T-cell (primary cell): Measurements from ENCODE around the gene EPHB3. TPM values are rescaled to one million over a fixed set of nuclear protein-coding genes. Genes with fewer than 3 reads are reported as not detected.

Experiments
- ATAC-seq, 4 experiments: fragments of 200-7000 bp in 3 of 4; fragments of 150-1000 bp in 1 of 4; cut with Tn5 transposase; replicated peaks in 1 of 4; 1 replicate in 3 of 4; 2 replicates in 1 of 4; pipeline ENCODE4 v1.10.0; 2021; ENCODE audit warnings: moderate library complexity in 3 of 4, mild to moderate bottlenecking in 2 of 4, moderate number of reproducible peaks in 1 of 4
- CTCF ChIA-PET, 2 donors: fragments of 300-600 bp; sonication (Branson Sonifier 250); formaldehyde crosslinking; loops; one replicate each; lab custom pipeline; 2022; ENCODE audit warnings: antibody characterized with exemption in 2 of 2; lab: Charles Lee
- POLR2A ChIA-PET, 2 donors: fragments of 300-600 bp; sonication (Branson Sonifier 250); formaldehyde crosslinking; loops; one replicate each; lab custom pipeline; 2022; ENCODE audit warnings: antibody characterized with exemption in 2 of 2; lab: Charles Lee
- DNase-seq, 35 experiments: peaks; one replicate each; pipeline versions ENCODE4 v3.0.0 to v3.0.0-alpha.2; 2013 to 2023
- H3K27ac ChIP-seq: one replicate; pipeline ENCODE4 v1.5.1; 2013; ENCODE audit warnings: low read length
- H3K27me3 ChIP-seq, 2 experiments: replicated peaks in 1 of 2; 1 replicate in 1 of 2; 2 replicates in 1 of 2; pipeline versions ENCODE4 v1.6.1 to v1.7.0; 2013; ENCODE audit warnings: low read length in 1 of 2, mixed read lengths in 1 of 2; ENCODE audit not compliant: control insufficient read depth in 2 of 2, insufficient read depth in 2 of 2; ENCODE audit errors: extremely low read depth in 1 of 2
- H3K36me3 ChIP-seq, 2 donors: 1 replicate in 1 of 2; 2 replicates in 1 of 2; pipeline versions ENCODE4 v1.6.1 to v1.7.0; 2013; ENCODE audit warnings: low read length in 1 of 2; ENCODE audit not compliant: control insufficient read depth in 2 of 2, insufficient read depth in 1 of 2; ENCODE audit errors: extremely low read depth in 1 of 2
- H3K4me1 ChIP-seq, 2 experiments: 1 replicate in 1 of 2; 2 replicates in 1 of 2; pipeline versions ENCODE4 v1.6.1 to v1.7.0; 2013; ENCODE audit warnings: low read length in 2 of 2, mixed read lengths in 1 of 2; ENCODE audit not compliant: insufficient read depth in 2 of 2, control insufficient read depth in 1 of 2; ENCODE audit errors: extremely low read depth in 1 of 2
- H3K4me3 ChIP-seq, 2 donors: 1 replicate in 1 of 2; 2 replicates in 1 of 2; pipeline versions ENCODE4 v1.5.1 to v1.7.0; 2013; ENCODE audit warnings: mild to moderate bottlenecking in 2 of 2, low read length in 1 of 2, moderate library complexity in 1 of 2; ENCODE audit not compliant: control insufficient read depth in 1 of 2; ENCODE audit errors: extremely low read depth in 1 of 2
- H3K9me3 ChIP-seq: 2 replicates; pipeline ENCODE4 v1.7.0; 2013
- H3K27ac Mint-ChIP-seq, 2 donors: one replicate each; pipeline ENCODE4 v1.8.0; 2020 to 2021; ENCODE audit warnings: mild to moderate bottlenecking in 2 of 2, mixed read lengths in 2 of 2
- H3K27me3 Mint-ChIP-seq, 2 donors: one replicate each; pipeline ENCODE4 v1.8.0; 2021 to 2022; ENCODE audit warnings: mixed read lengths in 2 of 2
- H3K36me3 Mint-ChIP-seq: one replicate; pipeline ENCODE4 v1.8.0; 2021; ENCODE audit warnings: mixed read lengths
- H3K4me1 Mint-ChIP-seq, 3 donors: one replicate each; pipeline ENCODE4 v1.8.0; 2020 to 2022; ENCODE audit warnings: mixed read lengths in 3 of 3, mild to moderate bottlenecking in 1 of 3
- H3K4me3 Mint-ChIP-seq, 3 donors: one replicate each; pipeline ENCODE4 v1.8.0; 2020 to 2022; ENCODE audit warnings: mild to moderate bottlenecking in 3 of 3, mixed read lengths in 3 of 3, moderate library complexity in 3 of 3
- H3K9me3 Mint-ChIP-seq, 3 donors: one replicate each; pipeline ENCODE4 v1.8.0; 2020 to 2022; ENCODE audit warnings: mixed read lengths in 3 of 3
- WGBS: methylation state at CpG from one replicate; pipeline ENCODE4 v1.1.5; 2013; ENCODE audit warnings: missing lambda C conversion rate; ENCODE audit not compliant: insufficient coverage; 5-methylcytosine and 5-hydroxymethylcytosine counted together
- total RNA-seq, 35 experiments: library from RNA in 6 of 35; stranded (reverse) in 6 of 35; fragments of 120-200 nt in 1 of 35; gene quantifications; one replicate each; pipeline versions ENCODE4 v1.2.1 to v1.2.4 and lab custom pipeline; 2013 to 2026

Gene EPHB3
- total RNA-seq, 5 donors from 2014 or later (not counting 1 experiment from before 2014, with no cell fraction given), result 0.35 to 1.1 (median 0.55) TPM

DNA sequence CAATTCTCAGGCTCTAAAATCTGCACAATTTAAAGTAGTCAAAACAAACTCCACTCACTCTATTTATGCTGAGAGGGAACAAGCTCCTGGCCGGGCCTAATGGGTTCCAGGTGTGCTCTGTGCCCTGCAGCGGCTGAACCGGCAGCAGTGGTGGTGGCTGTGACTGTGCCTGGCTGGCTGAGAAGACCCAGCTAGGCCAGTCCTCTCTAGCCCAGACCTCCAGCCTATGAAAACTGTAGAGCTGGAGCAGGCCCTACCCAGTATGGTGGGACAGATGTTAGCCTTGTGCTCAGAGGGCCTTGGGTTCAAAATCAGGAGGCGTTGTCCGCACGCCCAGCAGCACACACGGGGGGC is 37.0 kb downstream of the EPHB3 start:
- no peak overlapping the region for H3K27ac Mint-ChIP-seq
- CTCF ChIA-PET, result no interaction called here
- H3K4me1 Mint-ChIP-seq, result peaks cover 13 to 18% (median 16%) of the 10 kb centered on the region in 3 donors

GRCh38 chr3:184599143-184599542 is 37.6 kb downstream of the EPHB3 start:
- no peaks in the 10 kb centered on the region for H3K9me3 Mint-ChIP-seq
- H3K4me3 Mint-ChIP-seq, result no peak overlapping the region
- Histone ChIP-seq H3K4me1 (peaks cover 3 to 21% of the 10 kb centered on the region in 2 experiments), H3K9me3 (no peaks in the 10 kb centered on the region), H3K27me3 (peaks cover 5 to 61% of the 10 kb centered on the region in 2 experiments), H3K36me3 (no peaks in the 10 kb centered on the region), H3K27ac (no peak overlapping the region), H3K4me3 (no peak overlapping the region)
- POLR2A ChIA-PET, result no interaction called here
- ATAC-seq, result no peak
- 92% methylated on average over 3 of the region's 3 CpGs for WGBS
- DNase-seq, result no peak
- peaks cover 23 to 38% of the 10 kb centered on the region in 2 donors for H3K27me3 Mint-ChIP-seq
- CTCF ChIA-PET, result no interaction called here
- H3K27ac Mint-ChIP-seq, result no peak overlapping the region
- no peaks in the 10 kb centered on the region for H3K36me3 Mint-ChIP-seq
- H3K4me1 Mint-ChIP-seq, result peaks cover 16 to 21% (median 19%) of the 10 kb centered on the region in 3 donors

More for the DNA sequence above, 37.0 kb downstream of the EPHB3 start:
- POLR2A ChIA-PET, result no interaction called here
- H3K9me3 ChIP-seq, result no peaks in the 10 kb centered on the region
- H3K27ac ChIP-seq, result no peak overlapping the region
- Mint-ChIP-seq H3K4me3 (no peak overlapping the region), H3K36me3 (no peaks in the 10 kb centered on the region), H3K27me3 (peaks cover 20 to 34% of the 10 kb centered on the region in 2 donors), H3K9me3 (no peaks in the 10 kb centered on the region)
- 92% methylated on average over 6 of the region's 7 CpGs for WGBS
- H3K27me3 ChIP-seq, result peaks cover 3 to 58% of the 10 kb centered on the region in 2 experiments
- no peaks in the 10 kb centered on the region for H3K36me3 ChIP-seq
- ATAC-seq (no peak), DNase-seq (no peak)
- H3K4me1 ChIP-seq, result peaks cover 3 to 15% of the 10 kb centered on the region in 2 experiments
- no peak overlapping the region for H3K4me3 ChIP-seq

DNA sequence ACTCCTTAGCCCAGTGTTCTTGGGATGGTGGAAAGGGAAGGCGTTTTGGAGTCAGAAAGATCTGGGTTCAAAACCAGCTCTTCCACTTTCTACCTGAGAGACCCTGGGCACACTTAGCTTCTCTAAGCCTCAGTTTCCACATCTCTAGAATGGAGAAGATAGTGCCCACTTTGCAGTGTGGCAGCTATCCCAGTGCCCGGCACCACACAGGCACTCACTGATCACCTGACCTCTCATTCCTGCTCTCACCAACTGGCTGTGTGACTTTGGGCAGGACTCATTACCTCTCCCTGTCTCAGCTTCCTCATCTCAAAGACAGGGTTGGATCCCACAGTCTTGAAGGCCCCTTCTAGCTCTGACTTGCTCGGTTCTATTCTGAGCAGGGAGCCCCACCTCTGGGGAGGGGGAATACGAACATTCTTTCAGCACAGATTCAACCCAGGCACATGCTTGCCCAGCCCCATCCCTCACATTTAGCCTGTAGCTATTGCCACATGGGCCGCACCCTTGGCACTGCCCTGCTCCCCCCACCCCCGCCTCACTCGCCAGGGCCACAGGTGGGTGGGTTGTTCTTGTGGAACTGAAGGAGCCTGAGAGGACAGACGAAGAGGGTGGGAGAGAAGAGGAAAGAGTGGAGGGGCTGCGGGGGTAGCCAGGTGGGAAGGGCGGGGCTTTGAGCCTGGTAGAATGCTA is 39.2 kb downstream of the EPHB3 start:
- H3K4me3 ChIP-seq, result no peak overlapping the region
- no peak overlapping the region for H3K27ac ChIP-seq
- ATAC-seq, result no peak
- peak overlapping the region in 1 of 3 donors; percentile 45 for H3K4me3 Mint-ChIP-seq
- no peak overlapping the region for H3K27ac Mint-ChIP-seq
- H3K9me3 Mint-ChIP-seq, result no peaks in the 10 kb centered on the region
- H3K36me3 Mint-ChIP-seq, result no peaks in the 10 kb centered on the region
- WGBS, result 46% methylated on average over 3 of the region's 10 CpGs
- H3K9me3 ChIP-seq, result no peaks in the 10 kb centered on the region
- POLR2A ChIA-PET, result no interaction called here
- peaks cover 3 to 29% of the 10 kb centered on the region in 2 experiments for H3K4me1 ChIP-seq
- peaks cover 5 to 72% of the 10 kb centered on the region in 2 experiments for H3K27me3 ChIP-seq
- CTCF ChIA-PET, result interaction anchor here in 1 of 2 donors (0.6 kb wide), 1 partner anchor 179 kb away, joined by 3 read pairs; no protein-coding TSS in a partner anchor
- H3K36me3 ChIP-seq, result no peaks in the 10 kb centered on the region
- peaks cover 33 to 52% of the 10 kb centered on the region in 2 donors for H3K27me3 Mint-ChIP-seq
- no peak for DNase-seq
- peaks cover 21 to 30% (median 30%) of the 10 kb centered on the region in 3 donors for H3K4me1 Mint-ChIP-seq

DNA sequence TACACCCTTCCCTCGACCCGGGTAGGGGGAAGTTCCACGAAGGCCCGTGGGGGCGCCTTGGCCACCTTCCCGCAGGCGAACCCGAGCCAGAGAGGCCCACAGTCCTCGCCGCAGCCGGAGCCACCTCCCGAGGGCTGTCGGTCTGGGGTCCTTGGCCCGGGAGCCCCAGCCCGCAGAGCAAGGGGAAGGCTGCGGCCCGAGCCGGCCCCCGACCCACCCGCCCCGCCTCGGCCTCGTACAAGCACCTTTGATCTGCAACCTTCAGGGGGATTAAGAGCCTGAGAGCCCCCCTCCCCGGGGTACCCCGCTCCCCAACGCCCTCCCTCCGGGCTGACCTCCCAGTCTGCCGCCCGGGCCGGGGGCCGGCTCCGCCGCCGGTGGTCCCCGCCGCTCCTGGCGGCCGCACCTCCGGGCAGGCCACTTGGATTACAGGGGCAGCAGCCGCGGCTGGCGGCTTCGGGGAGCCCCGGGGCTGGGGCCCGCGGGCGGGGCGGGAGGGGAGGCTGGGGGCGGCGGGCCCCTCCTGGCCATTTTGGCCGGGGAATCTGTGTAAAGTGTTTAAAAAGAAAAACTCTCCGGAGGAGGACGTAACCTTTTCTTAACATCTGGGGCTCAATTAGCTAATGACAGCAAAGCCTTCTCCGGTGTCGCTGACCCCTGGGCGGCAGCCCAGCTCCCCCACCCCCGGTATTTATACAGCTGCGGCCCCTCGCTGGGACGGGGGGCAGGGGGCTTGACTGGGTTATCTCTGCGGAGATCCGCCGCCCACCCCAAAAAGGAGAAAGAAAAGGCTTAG is 40.2 kb downstream of the EPHB3 start:
- DNase-seq, result no peak
- POLR2A ChIA-PET, result no interaction called here
- Mint-ChIP-seq H3K36me3 (no peaks in the 10 kb centered on the region), H3K9me3 (no peaks in the 10 kb centered on the region), H3K4me3 (peak overlapping the region in 1 of 3 donors; percentile 64), H3K27me3 (peaks cover 37 to 60% of the 10 kb centered on the region in 2 donors), H3K27ac (no peak overlapping the region), H3K4me1 (peaks cover 22 to 34% (median 33%) of the 10 kb centered on the region in 3 donors)
- 10% methylated on average over 36 of the region's 63 CpGs for WGBS
- CTCF ChIA-PET, result interaction anchor here in 1 of 2 donors (0.6 kb wide), 1 partner anchor 178 kb away, joined by 3 read pairs; no protein-coding TSS in a partner anchor
- Histone ChIP-seq H3K27me3 (peaks cover 5 to 76% of the 10 kb centered on the region in 2 experiments), H3K4me1 (peaks cover 3 to 30% of the 10 kb centered on the region in 2 experiments), H3K4me3 (no peak overlapping the region), H3K27ac (no peak overlapping the region), H3K9me3 (no peaks in the 10 kb centered on the region), H3K36me3 (no peaks in the 10 kb centered on the region)
- no peak for ATAC-seq

GRCh38 chr3:184602372-184603150 is 41.0 kb downstream of the EPHB3 start:
- ChIA-PET CTCF (interaction anchor here in 1 of 2 donors (0.7 kb wide), 1 partner anchor 375 kb away, joined by 4 read pairs; no protein-coding TSS in a partner anchor), POLR2A (no interaction called here)
- 29% methylated on average over 6 of the region's 14 CpGs for WGBS
- no peak overlapping the region for H3K27ac ChIP-seq
- no peaks in the 10 kb centered on the region for H3K9me3 ChIP-seq
- H3K27me3 Mint-ChIP-seq, result peaks cover 40 to 63% of the 10 kb centered on the region in 2 donors
- H3K27ac Mint-ChIP-seq, result peak overlapping the region in 1 of 2 donors; percentile 19
- H3K36me3 Mint-ChIP-seq, result no peaks in the 10 kb centered on the region
- peaks cover 29 to 42% (median 39%) of the 10 kb centered on the region in 3 donors for H3K4me1 Mint-ChIP-seq
- peaks cover 5 to 76% of the 10 kb centered on the region in 2 experiments for H3K27me3 ChIP-seq
- H3K4me3 Mint-ChIP-seq, result peak overlapping the region in 1 of 3 donors; percentile 64
- no peaks in the 10 kb centered on the region for H3K9me3 Mint-ChIP-seq
- peak in 1 of 4 experiments; percentile 13 for ATAC-seq
- no peaks in the 10 kb centered on the region for H3K36me3 ChIP-seq
- H3K4me3 ChIP-seq, result no peak overlapping the region
- no peak for DNase-seq
- H3K4me1 ChIP-seq, result peaks cover 3 to 38% of the 10 kb centered on the region in 2 experiments
